Measurements from ENCODE around the gene TRAF3. TPM values are rescaled to one million over a fixed set of nuclear protein-coding genes. Genes with fewer than 3 reads are reported as not detected.
A peak's percentile ranks its signal among the peaks of the same experiment; 100 is the strongest.

The TRAF3 gene
- total RNA-seq, 5 donors from 2014 or later (not counting 1 experiment from before 2014, with no cell fraction given): 29.6 to 46.1 (median 35.7) TPM

DNA sequence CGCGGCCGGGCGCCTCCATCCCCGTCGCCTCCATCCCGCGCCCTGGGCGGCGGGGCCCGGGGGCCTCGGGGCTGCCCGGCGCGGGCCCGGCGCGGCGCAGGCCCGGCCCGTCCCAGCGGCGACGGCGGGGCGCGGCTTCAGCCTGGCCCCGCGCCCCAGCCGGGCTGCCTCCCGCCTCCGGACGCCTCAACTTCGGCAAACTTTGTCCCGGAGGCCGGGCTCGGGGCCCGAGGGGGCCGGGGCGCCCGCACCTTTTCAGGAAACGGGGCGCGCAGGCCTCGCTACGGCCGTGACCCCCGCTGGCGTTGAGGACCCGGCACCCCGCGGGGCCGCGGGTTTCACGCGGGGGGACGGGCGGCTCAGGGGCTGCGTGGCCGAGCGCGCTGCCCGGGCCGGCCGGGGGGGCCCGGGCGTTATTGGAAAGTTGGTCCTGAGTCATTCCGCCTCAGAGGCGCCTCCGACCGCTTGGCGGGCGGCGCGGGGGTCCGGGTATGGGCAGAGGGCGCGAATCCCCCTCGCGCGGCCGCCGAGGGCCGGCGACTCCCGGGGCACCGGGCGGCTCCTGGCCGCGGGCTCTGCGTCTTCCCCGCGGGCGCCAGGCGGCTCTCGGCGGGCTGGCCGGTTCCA is 575 bp downstream of the TRAF3 start:
- H3K36me3 Mint-ChIP-seq: peaks cover 10% of the 10 kb centered on the region
- H3K27me3 ChIP-seq (replicated peaks in 1 of 2; ENCODE audit: control insufficient read depth in 2 of 2, extremely low read depth in 1 of 2, insufficient read depth in 2 of 2, low read length in 1 of 2): no peaks in the 10 kb centered on the region
- CTCF ChIA-PET: no interaction called here
- H3K4me1 ChIP-seq (ENCODE audit: control insufficient read depth in 1 of 2, extremely low read depth in 1 of 2, insufficient read depth in 2 of 2, low read length in 2 of 2): peaks cover 27 to 62% of the 10 kb centered on the region in 2 experiments
- ATAC-seq (replicated peaks in 1 of 4): peak; percentile 19 to 49 (median 36)
- no peak overlapping the region for H3K27ac Mint-ChIP-seq
- H3K4me3 Mint-ChIP-seq: peak overlapping the region; percentile 76 to 97 (median 86)
- peak overlapping the region; percentile 61 for H3K27ac ChIP-seq (ENCODE audit: low read length)
- no peaks in the 10 kb centered on the region for H3K9me3 Mint-ChIP-seq
- H3K9me3 ChIP-seq: no peaks in the 10 kb centered on the region
- under 1% methylated on average over 96 of the region's 98 CpGs for WGBS (ENCODE audit: insufficient coverage)
- peak overlapping the region; percentile 57 to 91 for H3K4me3 ChIP-seq (ENCODE audit: control insufficient read depth in 1 of 2, extremely low read depth in 1 of 2, low read length in 1 of 2)
- H3K4me1 Mint-ChIP-seq: peaks cover 49 to 66% (median 61%) of the 10 kb centered on the region in 3 donors
- no peaks in the 10 kb centered on the region for H3K27me3 Mint-ChIP-seq
- POLR2A ChIA-PET: interaction anchor here in 1 of 2 donors (0.6 kb wide), 1 partner anchor 172 kb away, joined by 3 read pairs; no protein-coding TSS in a partner anchor
- peak in 5 of 35 experiments; percentile 1 to 28 (median 12) for DNase-seq
- no peaks in the 10 kb centered on the region for H3K36me3 ChIP-seq (ENCODE audit: control insufficient read depth in 2 of 2, extremely low read depth in 1 of 2, insufficient read depth in 1 of 2, low read length in 1 of 2)

DNA sequence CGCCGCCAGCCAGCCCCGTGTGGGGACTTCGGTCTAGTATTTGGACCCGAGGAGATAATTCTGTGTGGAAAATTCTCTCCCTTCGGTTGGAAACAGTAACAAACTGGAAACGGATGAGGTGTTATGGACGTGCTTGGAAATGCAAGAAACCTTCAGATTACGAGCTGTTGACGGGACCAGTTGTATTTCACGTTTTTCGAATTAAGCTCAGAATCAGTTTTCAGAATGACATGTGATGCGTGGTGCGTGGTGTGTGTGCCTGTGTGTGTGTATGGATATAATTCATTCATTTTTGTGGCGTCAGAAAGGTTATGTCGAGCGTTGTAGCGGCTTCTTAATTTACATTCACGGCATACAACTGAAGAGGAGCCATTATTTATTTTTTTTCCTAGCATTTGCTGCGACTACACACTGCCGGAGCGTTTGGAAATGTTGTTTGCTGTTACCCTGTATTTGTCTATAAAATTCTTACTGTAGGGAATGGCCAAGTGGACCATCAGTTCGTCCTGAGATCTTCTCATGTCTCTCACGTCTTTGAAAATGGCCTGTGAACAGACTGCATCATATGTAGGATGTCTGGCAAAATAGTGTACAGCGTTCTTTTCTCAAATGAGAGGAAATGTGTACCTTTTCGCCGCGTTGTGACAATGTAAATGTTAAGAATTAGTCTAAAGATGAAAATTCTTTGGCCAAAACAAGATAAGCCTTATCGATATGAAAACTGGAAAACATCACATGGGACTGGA is 1.3 kb downstream of the TRAF3 start:
- Mint-ChIP-seq H3K4me3 (peak overlapping the region; percentile 76 to 97 (median 86)), H3K9me3 (no peaks in the 10 kb centered on the region), H3K27me3 (no peaks in the 10 kb centered on the region), H3K27ac (peak overlapping the region; percentile 73 to 76), H3K36me3 (peaks cover 10% of the 10 kb centered on the region), H3K4me1 (peaks cover 50 to 69% (median 64%) of the 10 kb centered on the region in 3 donors)
- no peaks in the 10 kb centered on the region for H3K36me3 ChIP-seq (ENCODE audit: control insufficient read depth in 2 of 2, extremely low read depth in 1 of 2, insufficient read depth in 1 of 2, low read length in 1 of 2)
- H3K4me3 ChIP-seq (ENCODE audit: control insufficient read depth in 1 of 2, extremely low read depth in 1 of 2, low read length in 1 of 2): peak overlapping the region; percentile 57 to 91
- CTCF ChIA-PET: no interaction called here
- peaks cover 30 to 65% of the 10 kb centered on the region in 2 experiments for H3K4me1 ChIP-seq (ENCODE audit: control insufficient read depth in 1 of 2, extremely low read depth in 1 of 2, insufficient read depth in 2 of 2, low read length in 2 of 2)
- H3K9me3 ChIP-seq: no peaks in the 10 kb centered on the region
- ATAC-seq (replicated peaks in 1 of 4): no peak
- peak overlapping the region; percentile 61 for H3K27ac ChIP-seq (ENCODE audit: low read length)
- DNase-seq: peak in 19 of 35 experiments; percentile 2 to 63 (median 17)
- 3% methylated on average over 21 of the region's 29 CpGs for WGBS (ENCODE audit: insufficient coverage)
- POLR2A ChIA-PET: interaction anchor here in 1 of 2 donors (0.5 to 0.6 kb wide), 3 partner anchors 20 to 1013 kb away, joined by 3 to 5 read pairs (median 3); no protein-coding TSS in a partner anchor
- no peaks in the 10 kb centered on the region for H3K27me3 ChIP-seq (replicated peaks in 1 of 2; ENCODE audit: control insufficient read depth in 2 of 2, extremely low read depth in 1 of 2, insufficient read depth in 2 of 2, low read length in 1 of 2)

DNA sequence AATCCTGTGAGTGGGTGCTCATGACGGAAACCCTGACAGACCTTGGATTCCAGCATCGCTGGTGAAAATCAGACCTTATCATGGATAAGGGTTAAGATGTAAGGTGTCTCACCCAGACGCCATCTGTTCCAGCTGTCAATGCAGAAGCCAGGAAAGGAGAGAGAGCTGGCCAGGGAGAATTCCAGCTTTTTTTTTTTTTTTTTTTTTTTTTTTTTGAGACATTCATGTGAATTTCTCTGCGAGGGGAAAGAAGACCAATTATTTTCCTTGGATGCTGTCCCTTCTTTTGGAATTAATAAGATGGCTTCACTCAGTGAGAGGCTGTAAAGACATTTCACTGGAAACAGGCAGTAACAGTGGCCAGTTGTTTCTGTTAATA is 1.8 kb downstream of the TRAF3 start:
- ChIA-PET CTCF (no interaction called here), POLR2A (interaction anchor here (0.6 to 1.0 kb wide), 2 partner anchors 19 to 21 kb away, joined by 3 to 5 read pairs; no protein-coding TSS in a partner anchor)
- peak overlapping the region; percentile 57 to 91 for H3K4me3 ChIP-seq (ENCODE audit: control insufficient read depth in 1 of 2, extremely low read depth in 1 of 2, low read length in 1 of 2)
- Mint-ChIP-seq H3K4me1 (peaks cover 55 to 74% (median 68%) of the 10 kb centered on the region in 3 donors), H3K27me3 (no peaks in the 10 kb centered on the region), H3K4me3 (peak overlapping the region; percentile 76 to 97 (median 86)), H3K27ac (peak overlapping the region; percentile 73 to 76), H3K9me3 (no peaks in the 10 kb centered on the region), H3K36me3 (peaks cover 10% of the 10 kb centered on the region)
- ATAC-seq (replicated peaks in 1 of 4): no peak
- WGBS (ENCODE audit: insufficient coverage): 33% methylated on average over 3 of the region's 4 CpGs
- H3K27ac ChIP-seq (ENCODE audit: low read length): no peak overlapping the region
- H3K27me3 ChIP-seq (replicated peaks in 1 of 2; ENCODE audit: control insufficient read depth in 2 of 2, extremely low read depth in 1 of 2, insufficient read depth in 2 of 2, low read length in 1 of 2): no peaks in the 10 kb centered on the region
- DNase-seq: no peak
- H3K36me3 ChIP-seq (ENCODE audit: control insufficient read depth in 2 of 2, extremely low read depth in 1 of 2, insufficient read depth in 1 of 2, low read length in 1 of 2): no peaks in the 10 kb centered on the region
- H3K4me1 ChIP-seq (ENCODE audit: control insufficient read depth in 1 of 2, extremely low read depth in 1 of 2, insufficient read depth in 2 of 2, low read length in 2 of 2): peaks cover 30 to 66% of the 10 kb centered on the region in 2 experiments
- H3K9me3 ChIP-seq: no peaks in the 10 kb centered on the region

DNA sequence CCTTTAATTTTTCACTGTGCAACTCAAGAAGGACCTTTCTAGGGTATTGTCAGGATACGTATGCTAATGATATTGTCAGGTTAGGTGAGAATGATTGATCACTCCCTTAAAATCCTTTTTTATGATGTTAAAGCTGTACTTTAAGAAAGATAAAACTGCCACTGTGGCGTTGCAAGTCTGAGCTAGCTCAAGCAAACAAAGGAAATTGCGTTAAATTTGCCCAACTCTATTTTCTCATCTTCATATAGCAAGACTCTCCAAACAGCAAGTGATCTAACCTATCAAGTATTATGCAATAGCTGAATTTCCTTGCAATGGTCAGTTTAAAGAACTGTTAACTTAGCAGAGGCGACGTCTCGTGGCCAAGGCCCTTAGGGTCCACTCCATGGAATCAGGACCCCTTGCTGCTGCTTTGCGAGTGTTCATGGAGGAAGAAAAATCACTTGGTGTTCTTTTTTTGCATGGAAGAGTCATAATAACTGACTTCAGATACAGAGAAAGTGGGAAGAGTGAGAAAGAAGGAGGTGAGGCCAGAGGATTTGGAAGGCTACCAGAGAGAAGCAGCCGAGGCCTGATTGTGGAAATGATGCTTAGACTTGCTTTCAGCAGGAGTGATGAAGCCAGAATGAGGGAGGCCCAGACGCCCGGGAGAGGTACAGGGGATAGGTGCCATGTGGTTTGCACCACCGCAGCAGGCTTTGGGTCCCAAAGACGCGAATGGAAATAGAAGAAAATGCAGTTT is 2.5 kb downstream of the TRAF3 start:
- ATAC-seq (replicated peaks in 1 of 4) (no peak), DNase-seq (no peak)
- H3K4me1 ChIP-seq (ENCODE audit: control insufficient read depth in 1 of 2, extremely low read depth in 1 of 2, insufficient read depth in 2 of 2, low read length in 2 of 2): peaks cover 25 to 65% of the 10 kb centered on the region in 2 experiments
- peaks cover 55 to 73% (median 67%) of the 10 kb centered on the region in 3 donors for H3K4me1 Mint-ChIP-seq
- peaks cover 10% of the 10 kb centered on the region for H3K36me3 Mint-ChIP-seq
- 79% methylated on average over 7 of the region's 13 CpGs for WGBS (ENCODE audit: insufficient coverage)
- H3K27ac ChIP-seq (ENCODE audit: low read length): no peak overlapping the region
- no peaks in the 10 kb centered on the region for H3K9me3 ChIP-seq
- ChIA-PET CTCF (interaction anchor here in 1 of 2 donors (1.1 kb wide), 1 partner anchor 85 kb away, joined by 3 read pairs; no protein-coding TSS in a partner anchor), POLR2A (interaction anchor here in 1 of 2 donors (1.0 kb wide), 1 partner anchor 20 kb away, joined by 3 read pairs; no protein-coding TSS in a partner anchor)
- no peaks in the 10 kb centered on the region for H3K27me3 ChIP-seq (replicated peaks in 1 of 2; ENCODE audit: control insufficient read depth in 2 of 2, extremely low read depth in 1 of 2, insufficient read depth in 2 of 2, low read length in 1 of 2)
- no peaks in the 10 kb centered on the region for H3K36me3 ChIP-seq (ENCODE audit: control insufficient read depth in 2 of 2, extremely low read depth in 1 of 2, insufficient read depth in 1 of 2, low read length in 1 of 2)
- peak overlapping the region; percentile 76 to 97 (median 86) for H3K4me3 Mint-ChIP-seq
- H3K4me3 ChIP-seq (ENCODE audit: control insufficient read depth in 1 of 2, extremely low read depth in 1 of 2, low read length in 1 of 2): peak overlapping the region in 1 of 2 donors; percentile 10
- H3K27ac Mint-ChIP-seq: peak overlapping the region; percentile 13 to 40
- no peaks in the 10 kb centered on the region for H3K27me3 Mint-ChIP-seq
- H3K9me3 Mint-ChIP-seq: no peaks in the 10 kb centered on the region

DNA sequence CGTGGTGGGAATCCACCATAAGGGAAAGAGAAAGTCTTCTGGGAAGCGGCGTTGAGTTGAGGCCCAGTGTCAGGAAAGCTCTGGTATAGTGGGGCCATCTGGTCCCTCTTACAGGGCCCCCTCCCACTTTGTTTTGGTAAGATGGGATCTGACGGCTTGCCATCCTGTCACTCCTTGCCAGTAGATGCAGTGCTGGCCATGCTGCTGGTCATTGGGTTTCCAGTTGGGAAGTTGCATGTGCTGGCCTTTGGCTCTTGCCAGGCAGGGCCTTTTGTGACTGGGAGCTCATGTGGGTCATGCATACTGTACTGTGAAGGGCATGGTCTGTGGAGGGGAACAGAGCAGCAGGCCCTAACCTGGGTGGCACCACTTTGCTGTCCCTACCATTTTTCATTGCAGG is 3.8 kb downstream of the TRAF3 start:
- H3K27me3 Mint-ChIP-seq: no peaks in the 10 kb centered on the region
- no peak overlapping the region for H3K27ac ChIP-seq (ENCODE audit: low read length)
- CTCF ChIA-PET: no interaction called here
- peak overlapping the region in 2 of 3 donors; percentile 42 to 97 for H3K4me3 Mint-ChIP-seq
- ATAC-seq (replicated peaks in 1 of 4) (no peak), DNase-seq (no peak)
- H3K27ac Mint-ChIP-seq: peak overlapping the region; percentile 6
- H3K4me1 ChIP-seq (ENCODE audit: control insufficient read depth in 1 of 2, extremely low read depth in 1 of 2, insufficient read depth in 2 of 2, low read length in 2 of 2): peaks cover 23 to 58% of the 10 kb centered on the region in 2 experiments
- POLR2A ChIA-PET: interaction anchor here in 1 of 2 donors (0.5 kb wide), 1 partner anchor 132 kb away, joined by 4 read pairs; no protein-coding TSS in a partner anchor
- no peaks in the 10 kb centered on the region for H3K9me3 ChIP-seq
- no peak overlapping the region for H3K4me3 ChIP-seq (ENCODE audit: control insufficient read depth in 1 of 2, extremely low read depth in 1 of 2, low read length in 1 of 2)
- no peaks in the 10 kb centered on the region for H3K36me3 ChIP-seq (ENCODE audit: control insufficient read depth in 2 of 2, extremely low read depth in 1 of 2, insufficient read depth in 1 of 2, low read length in 1 of 2)
- 94% methylated on average over 3 of the region's 4 CpGs for WGBS (ENCODE audit: insufficient coverage)
- no peaks in the 10 kb centered on the region for H3K9me3 Mint-ChIP-seq
- H3K4me1 Mint-ChIP-seq: peaks cover 65 to 75% (median 71%) of the 10 kb centered on the region in 3 donors
- no peaks in the 10 kb centered on the region for H3K27me3 ChIP-seq (replicated peaks in 1 of 2; ENCODE audit: control insufficient read depth in 2 of 2, extremely low read depth in 1 of 2, insufficient read depth in 2 of 2, low read length in 1 of 2)
- peaks cover 10% of the 10 kb centered on the region for H3K36me3 Mint-ChIP-seq

DNA sequence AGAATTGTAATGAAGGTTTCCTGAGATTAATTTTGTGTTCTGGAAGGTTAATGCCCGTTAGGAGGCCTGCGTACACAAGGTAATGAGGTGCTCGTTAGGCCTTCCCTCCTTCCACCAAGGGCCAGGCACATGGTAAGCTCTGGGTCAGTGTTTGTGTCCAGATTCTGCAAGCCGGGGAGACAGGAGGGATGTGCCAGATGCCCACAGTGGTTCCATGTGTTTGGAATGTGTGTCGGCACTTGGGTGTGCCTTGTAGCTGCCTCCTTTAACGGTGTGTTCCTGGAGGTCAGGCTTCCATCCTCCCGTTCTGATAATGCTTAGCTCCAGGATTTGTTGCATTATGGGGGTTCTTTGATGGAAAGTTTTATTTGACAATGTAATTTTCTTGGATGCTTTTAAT is 5.7 kb downstream of the TRAF3 start:
- no peak for DNase-seq
- Histone ChIP-seq H3K9me3 (no peaks in the 10 kb centered on the region), H3K27me3 (replicated peaks in 1 of 2; ENCODE audit: control insufficient read depth in 2 of 2, extremely low read depth in 1 of 2, insufficient read depth in 2 of 2, low read length in 1 of 2) (no peaks in the 10 kb centered on the region), H3K4me1 (ENCODE audit: control insufficient read depth in 1 of 2, extremely low read depth in 1 of 2, insufficient read depth in 2 of 2, low read length in 2 of 2) (peaks cover 17 to 65% of the 10 kb centered on the region in 2 experiments), H3K36me3 (ENCODE audit: control insufficient read depth in 2 of 2, extremely low read depth in 1 of 2, insufficient read depth in 1 of 2, low read length in 1 of 2) (no peaks in the 10 kb centered on the region), H3K4me3 (ENCODE audit: control insufficient read depth in 1 of 2, extremely low read depth in 1 of 2, low read length in 1 of 2) (no peak overlapping the region), H3K27ac (ENCODE audit: low read length) (no peak overlapping the region)
- H3K27me3 Mint-ChIP-seq: no peaks in the 10 kb centered on the region
- ChIA-PET CTCF (no interaction called here), POLR2A (interaction anchor here in 1 of 2 donors (0.6 to 0.7 kb wide), 2 partner anchors 9 to 50 kb away, joined by 3 to 5 read pairs; no protein-coding TSS in a partner anchor)
- 94% methylated on average over 3 of the region's 7 CpGs for WGBS (ENCODE audit: insufficient coverage)
- no peak for ATAC-seq (replicated peaks in 1 of 4)
- H3K4me1 Mint-ChIP-seq: peaks cover 72 to 81% (median 76%) of the 10 kb centered on the region in 3 donors
- no peak overlapping the region for H3K27ac Mint-ChIP-seq
- H3K9me3 Mint-ChIP-seq: no peaks in the 10 kb centered on the region
- peak overlapping the region in 1 of 3 donors; percentile 16 for H3K4me3 Mint-ChIP-seq
- H3K36me3 Mint-ChIP-seq: peaks cover 14% of the 10 kb centered on the region
